ENCODE results near the gene CCZ1. TPM values are rescaled to one million over a fixed set of nuclear protein-coding genes. Genes with fewer than 3 reads are reported as not detected.
"Not testable (repeated sequence)": the region's sequence is repeated elsewhere in the genome, so short reads cannot be mapped to it uniquely, and the experiment has no call there.

Gene CCZ1
- total and polyA plus RNA-seq, 2 of the 13 experiments (the other 11 are each of a cell fraction or from before 2014, with no cell fraction given), result 19.1 to 66.7 TPM

- no CpG with 5 or more reads among the region's 17 CpGs for WGBS (ENCODE audit: low lambda C conversion rate)
- ATAC-seq; CTCF ChIA-PET (ENCODE audit: low intra/inter-chr PET ratio, low total read pairs): not testable (repeated sequence)
These were observed 36.5 kb downstream of the CCZ1 start for GRCh38 chr7:5934945-5935450.

GRCh38 chr7:5963205-5963604 is 64.7 kb downstream of the CCZ1 start:
- DNase-seq (ENCODE audit: low spot score); intact Hi-C loops (cut with micrococcal nuclease; ENCODE audit: unreplicated experiment); H3K4me3 ChIP-seq (replicated peaks in 1 of 3; ENCODE audit: insufficient read depth in 1 of 3, low read depth in 2 of 3, low read length in 3 of 3); H3K36me3 ChIP-seq (replicated peaks in 1 of 2; ENCODE audit: control insufficient read depth in 1 of 2, insufficient read depth in 2 of 2, low read length in 2 of 2); H3K27me3 ChIP-seq (ENCODE audit: control insufficient read depth in 1 of 2, insufficient read depth in 2 of 2, low read length in 2 of 2); POLR2A ChIA-PET; H3K9ac ChIP-seq (ENCODE audit: insufficient read depth, low read depth, low read length); H3K79me2 ChIP-seq (ENCODE audit: insufficient read depth, low read length); in situ Hi-C loops (cut with HindIII; ENCODE audit: extremely low pct_ligation_motif_present, low pct_unique_long_range_greater_than_20kb); H2AFZ ChIP-seq (ENCODE audit: low read length); H4K20me1 ChIP-seq (ENCODE audit: insufficient read depth, low read length); H3K9me3 ChIP-seq (ENCODE audit: low read length); BruUV-seq (replicated peaks); H3K27ac ChIP-seq (ENCODE audit: extremely low read length, insufficient read depth, low read length); CTCF ChIA-PET (ENCODE audit: low intra/inter-chr PET ratio, low total read pairs); H3K4me2 ChIP-seq (ENCODE audit: low read depth, low read length); H3K4me1 ChIP-seq (ENCODE audit: insufficient read depth, low read length); ATAC-seq: not testable (repeated sequence)
- peak; percentile 59 for FAIRE-seq
- WGBS (ENCODE audit: low lambda C conversion rate), result 25% methylated on average over 2 of the region's 13 CpGs

More at GRCh38 chr7:5934945-5935450, 36.5 kb downstream of the CCZ1 start:
- in situ Hi-C loops (cut with HindIII; ENCODE audit: extremely low pct_ligation_motif_present, low pct_unique_long_range_greater_than_20kb); POLR2A ChIA-PET; H3K4me1 ChIP-seq (ENCODE audit: insufficient read depth, low read length); H3K27ac ChIP-seq (ENCODE audit: extremely low read length, insufficient read depth, low read length); BruUV-seq (replicated peaks); H3K9ac ChIP-seq (ENCODE audit: insufficient read depth, low read depth, low read length); H3K9me3 ChIP-seq (ENCODE audit: low read length); intact Hi-C loops (cut with micrococcal nuclease; ENCODE audit: unreplicated experiment); FAIRE-seq; H4K20me1 ChIP-seq (ENCODE audit: insufficient read depth, low read length); H3K27me3 ChIP-seq (ENCODE audit: control insufficient read depth in 1 of 2, insufficient read depth in 2 of 2, low read length in 2 of 2); H3K4me3 ChIP-seq (replicated peaks in 1 of 3; ENCODE audit: insufficient read depth in 1 of 3, low read depth in 2 of 3, low read length in 3 of 3); H3K79me2 ChIP-seq (ENCODE audit: insufficient read depth, low read length); H2AFZ ChIP-seq (ENCODE audit: low read length); H3K4me2 ChIP-seq (ENCODE audit: low read depth, low read length); DNase-seq (ENCODE audit: low spot score); H3K36me3 ChIP-seq (replicated peaks in 1 of 2; ENCODE audit: control insufficient read depth in 1 of 2, insufficient read depth in 2 of 2, low read length in 2 of 2): not testable (repeated sequence)

GRCh38 chr7:5963810-5964209 is 65.3 kb downstream of the CCZ1 start:
- WGBS (ENCODE audit: low lambda C conversion rate), result 3% methylated on average over 4 of the region's 7 CpGs
- CTCF ChIA-PET (ENCODE audit: low intra/inter-chr PET ratio, low total read pairs); H3K27ac ChIP-seq (ENCODE audit: extremely low read length, insufficient read depth, low read length); H3K4me2 ChIP-seq (ENCODE audit: low read depth, low read length); in situ Hi-C loops (cut with HindIII; ENCODE audit: extremely low pct_ligation_motif_present, low pct_unique_long_range_greater_than_20kb); POLR2A ChIA-PET; H3K27me3 ChIP-seq (ENCODE audit: control insufficient read depth in 1 of 2, insufficient read depth in 2 of 2, low read length in 2 of 2); H2AFZ ChIP-seq (ENCODE audit: low read length); H3K9me3 ChIP-seq (ENCODE audit: low read length); BruUV-seq (replicated peaks); intact Hi-C loops (cut with micrococcal nuclease; ENCODE audit: unreplicated experiment); DNase-seq (ENCODE audit: low spot score); H3K4me1 ChIP-seq (ENCODE audit: insufficient read depth, low read length); H3K36me3 ChIP-seq (replicated peaks in 1 of 2; ENCODE audit: control insufficient read depth in 1 of 2, insufficient read depth in 2 of 2, low read length in 2 of 2); H3K9ac ChIP-seq (ENCODE audit: insufficient read depth, low read depth, low read length); H4K20me1 ChIP-seq (ENCODE audit: insufficient read depth, low read length); H3K4me3 ChIP-seq (replicated peaks in 1 of 3; ENCODE audit: insufficient read depth in 1 of 3, low read depth in 2 of 3, low read length in 3 of 3); H3K79me2 ChIP-seq (ENCODE audit: insufficient read depth, low read length): not testable (repeated sequence)
- peak; percentile 51; the same call in 1 of the 2 replicates for TF ChIP-seq FOSL2 (CRISPR knock-in tag; IDR thresholded peaks at IDR 0.05)
- FAIRE-seq (peak; percentile 68), ATAC-seq (peak; percentile 87)

- H3K27ac ChIP-seq (ENCODE audit: extremely low read length, insufficient read depth, low read length); H3K4me3 ChIP-seq (replicated peaks in 1 of 3; ENCODE audit: insufficient read depth in 1 of 3, low read depth in 2 of 3, low read length in 3 of 3); POLR2A ChIA-PET; H3K36me3 ChIP-seq (replicated peaks in 1 of 2; ENCODE audit: control insufficient read depth in 1 of 2, insufficient read depth in 2 of 2, low read length in 2 of 2); H3K79me2 ChIP-seq (ENCODE audit: insufficient read depth, low read length); H4K20me1 ChIP-seq (ENCODE audit: insufficient read depth, low read length); BruUV-seq (replicated peaks); FAIRE-seq; H3K4me2 ChIP-seq (ENCODE audit: low read depth, low read length); H3K4me1 ChIP-seq (ENCODE audit: insufficient read depth, low read length); H3K27me3 ChIP-seq (ENCODE audit: control insufficient read depth in 1 of 2, insufficient read depth in 2 of 2, low read length in 2 of 2); H3K9ac ChIP-seq (ENCODE audit: insufficient read depth, low read depth, low read length); H3K9me3 ChIP-seq (ENCODE audit: low read length); intact Hi-C loops (cut with micrococcal nuclease; ENCODE audit: unreplicated experiment); H2AFZ ChIP-seq (ENCODE audit: low read length); DNase-seq (ENCODE audit: low spot score); CTCF ChIA-PET (ENCODE audit: low intra/inter-chr PET ratio, low total read pairs); in situ Hi-C loops (cut with HindIII; ENCODE audit: extremely low pct_ligation_motif_present, low pct_unique_long_range_greater_than_20kb): not testable (repeated sequence)
- no CpG with 5 or more reads among the region's 43 CpGs for WGBS (ENCODE audit: low lambda C conversion rate)
- peak; percentile 64 for ATAC-seq
These were observed 71.9 kb downstream of the CCZ1 start, which contains the start of gene RSPH10B for GRCh38 chr7:5970347-5970911. TSS of gene RSPH10B (minus strand) at chr7:5970689. CDS start at chr7:5967116, 3,573 bp downstream.
